Ramos (cell line): ENCODE measurements around the gene TPCN1.

Experiments
- in situ Hi-C: fragments of 300-500 bp; cut with MboI; formaldehyde crosslinking; loops from one replicate; pipeline ENCODE4 v1.14.3; 2022; ENCODE audit warnings: low sequenced_read_pairs; ENCODE audit not compliant: unreplicated experiment

Gene TPCN1

GRCh38 chr12:113326775-113327395 is 105.6 kb downstream of the TPCN1 start:
- in situ Hi-C loops = no loop called here

DNA sequence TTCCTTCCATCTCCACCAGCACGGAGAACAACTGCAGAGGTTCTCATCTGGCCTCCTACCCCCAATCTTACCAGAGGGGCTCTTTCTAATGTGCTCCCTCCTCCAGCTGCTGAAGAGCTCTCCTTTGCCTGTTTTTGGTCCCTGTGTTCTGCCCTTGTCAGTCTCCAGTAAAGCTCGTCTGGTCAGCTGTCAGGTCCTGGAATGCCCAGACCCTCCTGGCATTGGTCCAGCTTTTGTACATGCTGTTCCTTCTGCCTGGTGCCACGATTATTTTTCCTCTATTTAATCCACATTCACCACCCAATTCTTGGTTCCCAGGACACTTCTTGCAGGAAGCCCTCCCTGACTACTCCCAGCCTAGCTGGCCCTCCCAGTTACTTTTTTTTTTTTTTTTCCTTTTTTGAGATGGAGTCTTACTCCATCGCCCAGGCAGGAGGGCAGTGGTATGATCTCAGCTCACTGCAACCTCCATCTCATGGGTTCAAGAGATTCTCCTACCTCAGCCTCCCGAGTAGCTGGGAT is 107.2 kb downstream of the TPCN1 start:
- in situ Hi-C loops = no loop called here

- in situ Hi-C loops = no loop called here
These were observed 107.9 kb downstream of the TPCN1 start for GRCh38 chr12:113329022-113329790.

DNA sequence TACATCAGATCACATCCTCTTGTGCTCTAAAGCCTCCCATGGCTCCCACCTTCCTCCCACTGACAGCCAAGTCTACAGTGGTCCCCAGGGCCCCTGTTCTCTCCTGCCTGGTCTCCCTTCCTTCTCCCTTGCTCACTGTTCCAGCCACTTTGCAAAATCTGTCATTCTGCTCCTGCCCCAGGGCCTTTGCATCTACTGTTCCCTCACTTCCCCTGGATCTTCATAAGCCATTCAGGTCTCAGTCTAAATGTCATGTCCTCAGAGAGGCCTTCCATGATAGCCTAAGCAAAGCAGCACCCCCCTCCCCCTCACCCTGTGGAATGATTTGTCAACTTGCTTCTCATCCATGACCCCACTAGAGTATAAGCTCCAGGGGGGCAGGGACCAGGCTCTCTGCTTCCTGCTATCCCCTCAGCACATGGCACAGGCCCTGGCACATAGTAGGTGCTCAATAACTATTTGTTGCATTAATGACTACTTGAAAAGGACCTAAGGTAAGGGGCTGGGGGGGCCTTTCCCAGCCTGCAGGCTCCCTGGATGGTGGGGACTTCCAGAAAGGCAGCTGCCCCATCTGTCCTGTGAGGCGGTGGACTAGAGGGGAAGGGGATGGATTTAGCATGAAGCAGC is 108.6 kb downstream of the TPCN1 start:
- in situ Hi-C loops = no loop called here

DNA sequence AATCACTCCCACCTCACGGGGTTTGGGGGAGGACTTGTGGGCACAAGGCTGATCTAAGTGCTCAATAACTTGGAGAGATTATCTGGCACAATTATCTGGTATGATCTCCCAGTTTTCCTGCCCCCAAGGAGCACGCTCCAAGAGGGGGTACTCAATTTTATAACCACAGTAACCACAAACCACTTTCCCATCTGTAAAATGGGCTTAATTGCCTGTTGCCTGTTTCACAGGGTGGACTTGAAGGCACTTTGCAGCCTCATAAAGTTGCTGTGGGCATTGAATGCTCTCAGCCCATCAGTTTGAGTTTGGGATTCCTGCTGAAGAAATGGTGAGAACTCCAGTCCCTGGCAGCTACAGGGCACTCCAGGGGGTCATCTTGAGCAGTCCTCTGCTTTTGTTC is 109.2 kb downstream of the TPCN1 start:
- in situ Hi-C loops = no loop called here

DNA sequence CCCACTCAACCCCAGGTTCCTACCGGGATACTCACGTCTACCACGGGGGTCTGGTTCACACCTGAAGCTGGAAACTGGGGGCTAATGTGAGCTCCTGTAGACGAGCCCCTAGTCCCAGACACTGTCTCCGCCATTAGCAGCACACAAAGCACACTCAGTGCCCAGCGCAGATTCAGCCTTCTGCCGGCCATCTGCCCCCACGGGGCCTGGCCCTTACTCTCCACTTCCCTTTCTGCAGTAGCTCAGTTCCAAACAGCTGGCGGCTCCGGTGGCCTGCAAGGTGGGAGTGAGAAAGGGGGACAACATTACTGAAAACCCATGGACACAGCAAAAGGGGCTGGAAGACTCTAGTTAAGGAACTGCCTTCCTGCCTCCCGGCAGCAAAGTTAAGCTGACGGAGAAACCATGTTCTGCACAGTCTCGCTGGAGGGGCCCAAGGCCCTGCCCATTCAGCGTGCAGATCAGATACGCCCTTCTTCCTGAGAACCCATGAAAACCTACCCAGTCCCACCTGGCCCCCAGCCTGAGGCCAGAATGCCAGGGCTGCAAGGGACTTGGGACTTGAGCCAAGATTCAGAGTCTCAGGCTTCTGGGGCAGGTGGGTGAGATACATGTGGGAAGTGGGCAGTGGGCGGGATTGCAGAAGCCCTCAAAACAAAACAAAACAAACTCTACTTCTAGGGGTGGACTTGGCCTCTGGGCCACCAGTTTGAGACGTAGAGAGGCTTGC is 111.6 kb downstream of the TPCN1 start:
- in situ Hi-C loops = no loop called here

- in situ Hi-C loops = no loop called here
These were observed 112.1 kb downstream of the TPCN1 start for GRCh38 chr12:113333418-113333750.

DNA sequence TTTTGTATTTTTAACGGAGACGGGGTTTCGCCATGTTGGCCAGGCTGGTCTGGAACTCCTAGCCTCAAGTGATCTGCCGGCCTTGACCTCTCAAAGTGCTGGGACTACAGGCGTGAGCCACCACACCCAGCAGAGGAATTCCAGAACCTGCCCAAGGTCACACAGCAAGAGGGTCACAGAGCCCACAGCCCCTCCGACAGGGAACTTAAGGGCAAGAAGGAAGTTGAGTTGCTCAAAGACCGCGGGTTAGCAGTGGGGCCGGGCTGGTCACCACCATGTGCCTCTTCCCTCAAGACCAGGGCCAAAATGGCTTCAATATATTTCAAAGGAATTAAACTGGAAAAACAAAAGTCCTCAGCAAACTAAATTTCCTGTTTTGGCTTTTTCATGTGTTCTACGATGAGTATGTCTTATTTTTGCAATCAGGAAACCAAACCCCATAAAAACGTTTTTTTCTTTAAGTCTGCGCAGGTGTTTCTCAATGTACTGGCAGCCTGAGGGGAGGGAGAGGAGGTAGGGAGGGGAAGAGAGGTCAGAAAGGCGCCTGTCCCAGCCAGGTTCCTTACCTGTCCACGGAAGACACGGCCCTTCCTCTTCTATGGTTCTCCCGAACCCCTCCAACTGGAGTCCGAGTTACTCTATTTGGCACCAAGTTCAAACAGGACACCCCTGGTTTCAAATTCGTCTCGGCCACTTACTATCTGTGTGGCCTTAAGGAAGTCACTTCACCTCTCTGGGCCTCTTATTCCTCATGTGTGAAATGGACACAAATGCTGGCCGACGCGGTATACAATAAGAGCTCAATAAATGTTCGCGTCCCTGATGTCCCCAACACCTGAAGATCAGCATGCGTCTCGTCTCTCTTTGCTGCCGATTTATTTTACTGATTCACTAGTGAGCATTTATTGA is 112.9 kb downstream of the TPCN1 start:
- in situ Hi-C loops = no loop called here

- in situ Hi-C loops = no loop called here
These were observed 113.7 kb downstream of the TPCN1 start, which contains the start of gene SLC8B1 for GRCh38 chr12:113334786-113335539. Gene SLC8B1 (minus strand): TSS chr12:113335109. CDS start chr12:113332878, 2,231 bp downstream.

GRCh38 chr12:113339540-113339939 is 118.3 kb downstream of the TPCN1 start:
- in situ Hi-C loops = no loop called here

DNA sequence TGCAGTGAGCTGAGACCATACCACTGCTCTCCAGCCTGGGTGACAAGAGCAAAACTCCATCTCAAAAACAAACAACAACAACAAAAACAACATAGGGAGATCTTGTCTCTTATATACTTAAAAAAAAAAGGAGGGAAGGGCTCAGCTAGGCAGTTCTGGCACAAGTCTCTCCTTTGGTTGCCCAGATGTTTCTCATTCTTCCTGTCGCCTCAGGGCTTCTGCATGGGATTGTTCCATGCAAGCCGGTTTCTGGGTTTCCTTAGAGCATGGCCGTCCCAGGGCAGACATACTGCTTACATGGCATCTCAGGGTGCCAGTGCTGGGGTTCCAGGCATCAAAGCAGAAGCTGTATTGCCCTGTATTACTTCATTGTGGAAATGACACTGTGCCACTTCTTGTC is 118.8 kb downstream of the TPCN1 start:
- in situ Hi-C loops = no loop called here

- in situ Hi-C loops = no loop called here
These were observed 120.3 kb downstream of the TPCN1 start for GRCh38 chr12:113341535-113341934.

GRCh38 chr12:113345318-113345717 is 124.1 kb downstream of the TPCN1 start:
- in situ Hi-C loops = no loop called here

- in situ Hi-C loops = no loop called here
These were observed 125.1 kb downstream of the TPCN1 start for GRCh38 chr12:113346353-113346752.

DNA sequence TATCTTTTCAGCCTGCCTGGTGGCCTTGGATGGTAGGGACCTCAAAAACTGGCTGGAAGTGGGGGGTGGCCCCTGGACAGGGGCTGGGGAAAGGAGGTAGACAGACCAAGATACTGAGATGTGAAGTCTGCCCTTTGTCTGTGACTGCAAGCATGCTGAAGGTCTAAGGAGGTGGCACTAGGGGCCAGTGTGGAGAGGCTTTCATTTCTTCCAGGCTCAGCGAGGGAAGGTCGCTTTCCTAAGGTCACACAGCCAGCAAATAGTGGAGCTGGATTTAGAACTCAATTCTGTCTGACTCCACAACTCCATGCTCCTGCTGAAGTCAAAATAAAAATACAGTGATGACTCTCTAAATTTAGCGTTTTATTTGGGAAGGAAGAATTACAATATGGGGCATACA is 125.8 kb downstream of the TPCN1 start:
- in situ Hi-C loops = no loop called here

GRCh38 chr12:113347892-113348291 is 126.6 kb downstream of the TPCN1 start:
- in situ Hi-C loops = no loop called here
